ENCODE results near the gene ULK3.

ULK3 gene

DNA sequence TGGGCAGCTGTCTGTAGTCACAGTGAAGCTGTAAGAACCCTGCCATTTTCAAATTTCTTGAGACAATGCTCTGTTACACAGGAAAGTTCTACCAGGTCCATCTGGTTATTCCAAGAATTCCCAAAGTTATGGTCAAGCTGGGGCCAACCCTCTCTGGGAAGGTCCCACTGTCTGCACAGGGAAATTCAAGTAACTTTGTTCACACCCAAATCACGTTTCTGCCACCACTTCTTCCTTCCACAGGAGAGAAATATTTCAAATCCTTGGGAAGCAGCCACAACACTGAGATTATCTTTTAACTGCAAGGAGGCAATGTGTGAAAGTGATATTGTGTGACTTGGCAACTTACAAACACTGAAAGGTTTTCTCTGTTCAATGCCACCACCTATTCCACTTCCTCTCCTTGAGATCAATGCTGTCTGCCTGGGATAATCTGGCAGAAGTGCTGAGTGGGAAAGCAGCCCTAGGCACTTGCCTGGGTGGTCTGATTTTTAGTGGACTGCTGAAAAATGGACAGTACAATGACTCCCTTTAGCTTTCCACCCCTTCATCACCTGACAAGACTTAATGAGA lies 24.6 kb upstream of the ULK3 start:
- DNase-seq: no peak

DNA sequence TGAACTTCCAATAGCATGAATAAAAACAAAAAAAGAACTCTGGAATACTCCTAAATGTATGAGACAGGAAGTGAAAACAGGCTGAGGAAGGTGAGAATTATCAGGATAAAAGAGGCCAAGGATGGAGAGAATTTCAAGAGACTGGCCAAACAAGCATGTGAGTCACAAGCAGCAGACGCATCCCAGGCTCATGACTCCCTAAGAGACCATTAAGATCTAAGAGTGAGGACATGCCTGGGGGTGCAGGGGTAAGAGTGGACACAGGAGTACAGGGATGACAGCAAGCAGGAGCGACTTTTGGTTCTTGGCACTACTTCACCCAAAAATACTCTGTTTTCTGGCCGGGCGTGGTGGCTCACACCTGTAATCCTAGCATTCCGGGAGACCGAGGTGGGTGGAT lies 23.1 kb upstream of the ULK3 start:
- no peak for DNase-seq

DNA sequence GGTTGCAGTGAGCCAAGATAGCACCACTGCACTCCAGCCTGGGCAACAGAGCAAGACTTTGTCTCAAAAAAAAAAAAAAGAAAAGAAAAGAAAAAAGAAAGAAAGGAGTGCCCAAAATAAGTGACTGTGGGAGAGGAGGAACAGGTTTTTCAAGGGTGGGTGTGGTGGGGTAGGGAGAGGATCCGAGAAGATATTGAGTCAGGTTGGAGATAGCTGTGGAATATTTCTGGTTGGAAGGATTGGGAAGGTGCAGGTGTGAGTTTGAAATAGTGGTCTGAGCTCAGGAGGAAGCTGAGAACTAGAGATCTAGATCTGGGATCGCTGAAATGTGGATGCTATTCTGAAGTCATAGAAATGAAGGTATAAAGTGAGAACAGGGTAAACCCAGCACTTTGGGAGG lies 22.4 kb upstream of the ULK3 start:
- DNase-seq: no peak

DNA sequence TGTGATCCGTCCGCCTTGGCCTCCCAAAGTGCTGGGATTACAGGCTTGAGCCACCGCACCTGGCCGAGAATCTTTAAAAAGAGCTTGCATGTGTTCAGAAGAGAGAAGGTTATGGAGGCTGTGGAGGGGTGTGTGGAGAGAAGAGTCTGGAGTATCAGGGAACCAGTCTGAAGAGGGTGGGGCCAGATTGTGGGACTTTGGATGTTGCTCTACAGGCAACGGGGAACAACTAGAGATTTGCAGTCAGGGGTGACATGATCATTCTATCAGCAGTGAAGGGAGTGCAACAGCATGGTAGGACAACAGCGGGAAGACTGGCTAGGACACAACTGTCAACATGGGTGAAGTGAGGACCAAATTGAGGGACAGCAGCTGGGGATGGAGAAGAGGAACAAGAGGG lies 21.3 kb upstream of the ULK3 start:
- no peak for DNase-seq

DNA sequence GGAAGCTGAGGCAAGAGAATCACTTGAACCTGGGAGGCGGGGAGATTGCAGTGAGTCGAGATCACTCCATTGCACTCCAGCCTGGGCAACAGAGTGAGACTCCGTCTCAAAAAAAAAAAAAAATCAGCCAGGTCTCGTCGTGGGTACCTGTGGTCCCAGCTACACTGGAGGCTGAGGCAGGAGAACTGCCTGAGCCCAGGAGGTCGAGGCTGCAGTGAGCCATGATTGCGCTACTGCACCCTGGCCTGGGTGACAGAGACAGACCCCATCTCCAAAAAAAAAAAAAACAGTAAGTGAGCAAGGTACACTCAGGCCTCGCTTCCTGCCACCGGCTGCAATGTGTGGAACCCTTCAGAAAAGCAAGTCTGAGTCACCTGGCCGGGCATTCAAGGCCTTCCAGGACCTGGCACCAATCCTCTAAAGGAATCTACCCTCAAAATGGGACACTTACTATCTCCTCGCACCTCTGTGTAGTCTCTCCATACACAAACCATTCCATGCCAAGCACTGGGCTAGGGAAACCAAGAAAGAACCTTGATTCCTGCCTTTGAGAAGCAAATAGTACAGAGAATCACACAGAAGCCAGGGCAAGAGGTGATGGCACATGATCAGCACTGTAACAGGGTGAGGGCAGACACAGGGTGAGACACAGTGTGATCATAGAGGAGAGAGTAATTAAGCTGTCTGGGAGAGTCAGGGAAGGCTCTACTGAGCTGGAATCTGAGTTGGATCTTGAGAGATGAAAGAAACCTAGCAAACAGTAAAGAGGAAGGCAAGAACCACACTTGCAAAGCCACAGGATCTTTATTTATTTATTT lies 20.5 kb upstream of the ULK3 start:
- no peak for DNase-seq

- no peak for DNase-seq
These were observed 15.4 kb upstream of the ULK3 start for GRCh38 chr15:74858369-74858740.

DNA sequence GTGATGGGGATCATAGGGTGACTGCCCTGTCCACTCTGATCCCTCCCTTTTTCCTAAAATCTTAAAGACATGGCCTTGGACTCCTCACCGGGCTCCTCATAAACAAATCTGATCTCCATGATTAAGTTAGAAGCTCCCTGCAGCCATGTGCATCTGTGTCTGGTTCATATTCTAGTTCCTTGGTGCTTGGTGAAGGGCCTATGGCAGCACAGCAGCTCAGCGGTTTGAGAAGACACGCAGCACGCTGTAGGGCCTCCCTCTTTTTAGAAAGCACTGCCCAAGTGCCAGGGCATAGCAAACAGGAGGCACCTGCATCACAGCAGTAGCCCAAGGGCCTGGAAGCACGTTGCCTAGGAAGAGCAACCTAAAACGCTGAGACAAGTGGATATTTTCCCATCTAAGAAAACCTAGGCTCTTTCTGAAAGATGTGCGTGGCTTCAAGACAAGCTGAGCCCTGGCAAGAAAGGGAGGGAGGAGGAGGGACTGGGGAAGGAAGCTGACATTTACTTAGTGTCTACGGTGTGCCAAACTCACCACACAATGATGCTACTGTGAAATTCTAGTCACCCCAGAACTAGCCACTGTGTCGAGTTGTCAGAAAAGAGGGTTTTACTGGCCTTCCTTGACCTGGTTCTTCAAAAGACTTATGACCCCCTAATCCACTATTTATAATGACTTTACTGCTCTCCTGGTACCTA lies 14.9 kb upstream of the ULK3 start:
- DNase-seq: no peak

GRCh38 chr15:74857082-74857655 lies 14.2 kb upstream of the ULK3 start:
- DNase-seq: no peak

DNA sequence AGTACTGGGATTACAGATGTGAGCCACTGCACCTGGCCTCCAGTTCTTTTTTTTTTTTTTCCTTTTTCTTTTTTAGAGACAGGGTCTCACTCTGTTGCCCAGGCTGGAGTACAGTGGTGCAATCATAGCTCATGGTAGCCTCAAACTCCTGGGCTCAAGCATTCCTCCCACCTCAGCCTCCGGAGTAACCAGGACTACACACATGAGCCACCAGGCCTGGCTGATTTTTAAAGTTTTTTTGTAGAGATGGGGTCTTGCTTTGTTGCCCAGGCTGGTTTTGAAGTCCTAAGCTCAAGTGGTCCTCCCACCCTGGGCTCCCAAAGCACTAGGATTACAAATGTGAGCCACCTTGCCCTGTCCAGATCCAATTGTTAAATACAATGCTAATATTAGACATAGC lies 13.6 kb upstream of the ULK3 start:
- no peak for DNase-seq

DNA sequence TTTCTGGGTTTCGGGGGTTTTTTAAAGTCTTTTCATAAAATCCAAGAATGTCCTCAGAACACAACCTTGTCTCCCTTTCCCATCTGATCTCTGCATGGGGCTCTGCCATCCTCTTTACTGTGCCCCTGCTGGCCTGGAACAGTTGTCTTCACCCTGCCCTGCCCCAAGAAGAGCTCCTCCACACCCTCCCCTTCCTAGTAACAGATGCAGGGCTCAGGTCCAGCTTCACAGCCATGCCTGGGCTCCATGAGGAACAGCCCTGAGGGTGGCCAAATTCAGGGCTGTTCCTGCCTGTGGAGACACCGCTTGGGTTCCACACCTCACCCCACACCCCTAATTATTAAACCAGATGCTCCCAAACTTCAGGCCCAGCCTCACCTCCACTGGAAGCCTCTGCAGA lies 12.9 kb upstream of the ULK3 start:
- DNase-seq: no peak

GRCh38 chr15:74854453-74855022 lies 11.6 kb upstream of the ULK3 start:
- DNase-seq: no peak

DNA sequence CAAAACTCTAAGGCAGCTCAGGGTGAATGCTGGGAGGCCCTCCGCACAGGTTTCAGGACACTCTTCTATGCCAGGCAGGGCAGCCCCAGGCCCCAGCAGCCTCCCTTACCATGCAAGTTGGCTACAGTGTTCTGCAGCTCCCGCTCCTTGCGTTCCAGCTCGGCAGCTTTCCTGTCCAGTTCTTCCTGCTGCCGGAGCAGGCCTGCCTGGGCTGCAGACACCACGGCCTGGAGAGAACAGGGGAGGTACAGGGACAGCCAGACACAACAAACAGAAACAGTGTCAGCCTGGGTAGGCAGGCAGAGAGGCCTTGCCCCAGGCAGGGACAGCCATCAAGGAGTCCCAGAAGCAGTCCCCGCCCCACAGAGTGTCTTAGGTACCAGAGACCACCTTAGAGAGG lies 9.0 kb upstream of the ULK3 start:
- no peak for DNase-seq

- DNase-seq: no peak
These were observed 7.4 kb upstream of the ULK3 start for GRCh38 chr15:74850393-74850792.

GRCh38 chr15:74847432-74847831 lies 4.5 kb upstream of the ULK3 start:
- DNase-seq: no peak

GRCh38 chr15:74845581-74845980 lies 2.6 kb upstream of the ULK3 start:
- DNase-seq: no peak

DNA sequence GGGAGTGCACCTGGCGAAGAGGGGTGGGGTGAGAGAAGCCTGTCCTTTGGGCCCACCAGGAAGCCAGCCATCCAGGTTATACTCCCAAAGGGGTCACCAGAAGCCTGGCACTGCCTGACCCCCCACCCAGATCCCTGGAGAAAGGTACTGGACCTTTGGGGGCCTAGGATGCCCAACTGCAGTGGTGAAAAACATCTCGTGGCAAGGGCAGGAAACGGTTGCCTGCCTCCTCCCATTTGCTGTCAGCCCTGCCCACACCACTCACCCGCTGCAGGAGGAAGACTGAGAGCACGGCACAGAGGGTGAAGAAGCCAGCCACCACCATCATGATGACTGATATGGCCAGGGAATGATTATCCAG lies 2.2 kb upstream of the ULK3 start:
- peak in 3 of 4 experiments; percentile 23 to 65 (median 43) for DNase-seq

- DNase-seq: no peak
These were observed 1.6 kb upstream of the ULK3 start for GRCh38 chr15:74844319-74845207.

GRCh38 chr15:74843891-74844299 lies 939 bp upstream of the ULK3 start:
- DNase-seq: no peak

DNA sequence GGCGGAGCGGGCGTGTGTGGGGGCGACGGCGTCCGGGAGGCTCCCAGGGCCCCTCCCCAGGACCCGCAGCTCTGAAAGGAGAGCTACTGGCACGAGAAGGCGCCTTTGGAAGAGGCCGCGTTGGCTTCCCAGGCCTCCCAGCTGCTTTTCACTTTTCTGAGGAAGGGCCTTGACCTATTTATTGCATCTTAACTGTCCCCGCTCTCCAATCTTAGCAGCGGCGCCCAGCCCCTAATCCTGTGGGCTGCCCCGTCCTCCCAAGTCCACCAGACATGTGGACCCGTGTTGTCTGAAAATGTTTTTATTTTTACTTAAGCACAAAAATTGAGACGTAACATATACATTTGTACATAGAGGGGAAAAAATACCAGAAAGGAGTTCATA lies 481 bp upstream of the ULK3 start:
- no peak for DNase-seq

- DNase-seq: no peak
These were observed 1.0 kb downstream of the ULK3 start for GRCh38 chr15:74841891-74842373.

DNA sequence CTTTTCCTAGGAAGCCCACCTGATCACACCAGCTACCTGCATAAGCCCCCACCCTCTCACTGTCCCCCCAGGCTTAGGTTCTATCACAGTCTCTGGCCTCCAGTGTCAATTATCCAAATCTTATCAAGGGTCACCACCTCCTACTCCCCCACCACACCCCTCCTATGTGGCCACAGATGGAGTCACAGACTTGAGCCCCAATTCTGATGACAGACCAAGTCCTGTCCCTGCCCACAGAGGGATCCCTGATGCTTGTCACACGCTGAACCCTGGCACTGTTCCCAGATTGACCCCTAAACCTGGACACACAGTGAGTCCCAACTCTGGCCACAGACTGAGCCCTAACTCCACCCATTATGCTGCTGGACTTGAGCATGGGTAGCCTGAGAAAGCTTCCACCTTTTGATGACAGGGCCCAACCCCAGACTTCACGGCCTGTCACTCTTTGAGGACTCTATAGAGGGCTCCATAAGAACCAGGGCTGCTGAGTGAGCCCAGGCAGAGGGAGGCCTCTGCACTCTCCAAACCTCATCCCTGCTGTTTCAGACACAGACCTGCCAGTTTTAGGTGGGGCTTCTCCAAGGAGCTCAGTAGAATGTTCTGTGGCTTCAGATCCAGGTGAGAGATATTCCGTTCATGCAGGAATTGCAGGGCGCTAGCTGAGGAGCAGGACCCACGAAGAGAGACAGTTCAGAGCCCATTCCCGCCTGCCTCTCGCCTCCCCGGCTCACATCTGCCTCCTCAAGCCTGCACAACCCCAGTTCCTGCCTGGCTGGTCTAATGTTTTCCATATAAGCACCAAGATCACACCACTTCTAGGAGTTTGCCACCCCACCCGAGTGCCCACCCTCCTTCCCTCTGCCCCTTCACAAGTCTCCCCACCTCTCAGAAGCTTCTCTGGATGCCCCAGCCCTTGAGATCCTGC lies 1.8 kb downstream of the ULK3 start:
- no peak for DNase-seq

Data from activated CD4-positive, CD25-positive, alpha-beta regulatory T cell (primary cell).